SIG-M5 treated with dmso at 0.1 percent for 504 hours (cell line): ENCODE measurements around the gene KAT2A.

Experiments used
- DNase-seq: peaks from one replicate; lab custom pipeline; 2025; ENCODE audit not compliant: unreplicated experiment; lab: John Stamatoyannopoulos, UW

The KAT2A gene

GRCh38 chr17:42065201-42065600 lies 56.0 kb downstream of the KAT2A start:
- no peak for DNase-seq
